GM10248 (cell line): ENCODE data around the gene GPR152.

Experiments used
- CTCF ChIA-PET: fragments of 300-600 bp; sonication (Branson Sonifier 250); formaldehyde crosslinking; extraction: SDS; loops from one replicate; lab custom pipeline; 2021; ENCODE audit warnings: antibody characterized with exemption; lab: Yijun Ruan, JAX
- POLR2A ChIA-PET: fragments of 350-650 bp; sonication (Branson Sonifier 250); formaldehyde crosslinking; extraction: SDS; loops from one replicate; lab custom pipeline; 2020; ENCODE audit warnings: antibody characterized with exemption; lab: Yijun Ruan, JAX
- DNase-seq: peaks from one replicate; pipeline ENCODE4 v3.0.0; 2012; ENCODE audit errors: extremely low spot score
- TF ChIP-seq, protein P1 (sequence below): IDR thresholded peaks from 2 replicates; pipeline ENCODE4 v1.5.1; 2012; ENCODE audit warnings: mild to moderate bottlenecking, low read depth; ENCODE audit errors: extremely low read depth, missing control alignments, control extremely low read depth

GPR152 gene

DNA sequence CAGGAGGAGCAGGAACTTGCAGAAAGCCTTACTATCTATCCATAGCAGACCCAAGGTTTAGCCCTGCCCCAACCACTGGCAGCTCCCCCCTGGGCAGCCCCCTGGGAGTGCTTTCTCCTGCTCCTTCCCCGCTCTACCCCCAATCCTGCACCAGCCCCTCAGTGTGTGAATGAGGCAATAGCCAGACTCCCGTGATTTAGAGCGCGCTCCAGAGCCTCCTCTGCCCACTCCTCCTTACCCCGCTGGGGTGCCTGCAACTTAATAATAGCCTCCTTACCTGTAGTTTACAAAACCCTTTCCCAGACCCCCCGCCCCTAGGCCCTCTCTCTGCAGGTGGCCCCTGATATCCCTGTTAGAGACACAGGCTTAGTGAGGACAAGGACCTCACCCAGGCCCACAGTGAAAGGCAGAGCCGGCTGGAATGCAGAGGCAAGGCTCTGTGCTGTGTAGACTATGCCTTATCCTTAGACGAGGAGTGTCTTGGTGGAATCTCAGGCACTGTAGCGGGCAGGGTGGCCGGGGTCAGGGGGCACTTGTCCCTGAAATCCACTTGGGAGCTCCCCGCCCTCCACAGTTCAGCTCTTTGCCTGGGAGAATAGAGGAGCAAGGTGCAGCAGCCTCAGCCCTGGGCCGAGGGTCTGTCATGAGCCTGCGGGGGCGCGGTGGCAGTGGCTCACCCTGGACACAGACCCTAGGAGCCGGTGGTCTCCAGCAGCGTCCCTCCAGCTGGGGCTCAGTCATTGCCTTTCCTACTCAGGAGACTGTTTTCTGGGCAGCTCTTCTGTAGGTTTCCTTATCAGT is 41.3 kb downstream of the GPR152 start:
- POLR2A ChIA-PET: no interaction called here
- TF ChIP-seq, protein P1, sequence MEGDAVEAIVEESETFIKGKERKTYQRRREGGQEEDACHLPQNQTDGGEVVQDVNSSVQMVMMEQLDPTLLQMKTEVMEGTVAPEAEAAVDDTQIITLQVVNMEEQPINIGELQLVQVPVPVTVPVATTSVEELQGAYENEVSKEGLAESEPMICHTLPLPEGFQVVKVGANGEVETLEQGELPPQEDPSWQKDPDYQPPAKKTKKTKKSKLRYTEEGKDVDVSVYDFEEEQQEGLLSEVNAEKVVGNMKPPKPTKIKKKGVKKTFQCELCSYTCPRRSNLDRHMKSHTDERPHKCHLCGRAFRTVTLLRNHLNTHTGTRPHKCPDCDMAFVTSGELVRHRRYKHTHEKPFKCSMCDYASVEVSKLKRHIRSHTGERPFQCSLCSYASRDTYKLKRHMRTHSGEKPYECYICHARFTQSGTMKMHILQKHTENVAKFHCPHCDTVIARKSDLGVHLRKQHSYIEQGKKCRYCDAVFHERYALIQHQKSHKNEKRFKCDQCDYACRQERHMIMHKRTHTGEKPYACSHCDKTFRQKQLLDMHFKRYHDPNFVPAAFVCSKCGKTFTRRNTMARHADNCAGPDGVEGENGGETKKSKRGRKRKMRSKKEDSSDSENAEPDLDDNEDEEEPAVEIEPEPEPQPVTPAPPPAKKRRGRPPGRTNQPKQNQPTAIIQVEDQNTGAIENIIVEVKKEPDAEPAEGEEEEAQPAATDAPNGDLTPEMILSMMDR: no peak
- DNase-seq: no peak
- CTCF ChIA-PET: interaction anchor here (1.0 to 1.5 kb wide), 3 partner anchors 9 to 28 kb away, joined by 3 to 8 read pairs (median 4); partner anchors contain the start of gene PPP1CA

DNA sequence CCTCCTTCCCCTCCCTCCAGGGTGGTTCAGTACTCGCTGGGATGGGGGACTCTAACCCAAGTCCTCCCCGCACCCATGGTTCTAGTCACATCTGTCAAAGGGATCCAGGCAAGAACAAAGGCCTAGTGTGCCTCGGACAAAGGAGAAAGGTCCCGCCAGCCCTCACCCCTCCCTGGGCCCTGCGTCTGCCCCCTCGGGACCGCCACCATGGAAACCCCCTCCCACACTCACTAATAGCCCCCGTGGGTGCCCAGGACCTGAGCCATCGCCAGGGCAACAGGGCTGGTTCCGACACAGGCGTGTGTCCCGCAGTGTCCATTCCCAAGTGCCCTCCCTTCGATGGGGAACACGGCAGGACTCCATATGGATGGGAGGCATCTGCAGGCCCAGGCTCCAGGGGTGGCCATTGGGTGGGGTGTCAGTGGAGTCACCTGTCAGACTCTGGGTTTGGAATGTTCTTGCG is 42.1 kb downstream of the GPR152 start:
- TF ChIP-seq, protein P1: no peak
- CTCF ChIA-PET: interaction anchor here (1.5 kb wide), 1 partner anchor 8 kb away, joined by 8 read pairs; the partner anchor contains the start of gene PPP1CA
- no peak for DNase-seq
- POLR2A ChIA-PET: no interaction called here

DNA sequence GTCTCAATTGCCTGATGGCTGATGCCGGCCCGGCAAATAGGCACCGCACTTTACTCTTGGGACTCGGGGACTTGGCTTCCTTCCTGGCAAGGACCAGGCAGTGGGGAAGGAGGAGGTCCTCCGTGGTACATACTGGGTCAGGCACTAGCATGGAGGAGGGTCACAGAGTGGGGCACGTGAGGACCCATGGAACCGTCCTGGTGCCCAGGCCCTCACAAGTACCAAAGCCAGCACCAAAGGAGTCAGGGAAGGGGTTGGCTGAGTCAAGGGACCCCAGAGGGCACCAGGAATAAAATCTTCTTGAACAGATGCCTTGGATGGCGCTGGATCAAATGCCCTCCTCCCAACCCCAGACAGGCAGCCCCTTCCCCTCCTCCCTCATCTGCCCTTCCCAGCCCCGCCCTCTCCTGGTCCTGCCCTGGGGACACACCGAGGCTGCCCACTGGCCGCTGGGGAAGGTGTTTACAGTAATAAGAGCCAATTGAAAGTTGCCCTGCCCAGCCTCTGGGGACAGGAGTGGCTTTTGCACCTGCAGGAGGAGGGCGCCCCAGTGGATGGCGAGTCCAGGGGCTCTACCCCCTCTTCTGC is 42.7 kb downstream of the GPR152 start:
- TF ChIP-seq, protein P1: no peak
- POLR2A ChIA-PET: no interaction called here
- no peak for DNase-seq
- CTCF ChIA-PET: interaction anchor here (3.4 kb wide), 1 partner anchor 10 kb away, joined by 21 read pairs; no protein-coding TSS in a partner anchor

DNA sequence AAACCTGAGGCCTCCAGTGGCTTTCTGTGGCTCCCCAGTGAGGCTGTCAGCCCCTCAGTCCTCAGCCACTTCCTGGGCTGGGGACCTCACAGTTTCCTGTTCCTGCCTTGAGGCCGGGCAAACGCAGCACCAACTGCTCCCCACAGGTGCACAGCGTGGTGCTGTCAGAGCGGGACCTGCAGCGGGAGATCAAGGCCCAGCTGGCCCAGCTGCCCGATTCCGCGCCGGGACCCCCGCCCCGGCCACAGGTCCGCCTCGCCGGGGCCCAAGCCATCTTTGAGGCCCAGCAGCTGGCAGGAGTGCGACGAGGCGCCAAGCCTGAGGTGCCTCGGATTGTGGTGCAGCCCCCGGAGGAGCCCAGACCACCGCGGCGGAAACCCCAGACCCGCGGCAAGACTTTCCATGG is 43.3 kb downstream of the GPR152 start:
- CTCF ChIA-PET: interaction anchor here (1.4 to 3.4 kb wide), 2 partner anchors 11 to 59 kb away, joined by 3 to 21 read pairs; partner anchors contain the start of gene TMEM134
- DNase-seq: peak; percentile 75
- TF ChIP-seq, protein P1: no peak
- POLR2A ChIA-PET: no interaction called here

DNA sequence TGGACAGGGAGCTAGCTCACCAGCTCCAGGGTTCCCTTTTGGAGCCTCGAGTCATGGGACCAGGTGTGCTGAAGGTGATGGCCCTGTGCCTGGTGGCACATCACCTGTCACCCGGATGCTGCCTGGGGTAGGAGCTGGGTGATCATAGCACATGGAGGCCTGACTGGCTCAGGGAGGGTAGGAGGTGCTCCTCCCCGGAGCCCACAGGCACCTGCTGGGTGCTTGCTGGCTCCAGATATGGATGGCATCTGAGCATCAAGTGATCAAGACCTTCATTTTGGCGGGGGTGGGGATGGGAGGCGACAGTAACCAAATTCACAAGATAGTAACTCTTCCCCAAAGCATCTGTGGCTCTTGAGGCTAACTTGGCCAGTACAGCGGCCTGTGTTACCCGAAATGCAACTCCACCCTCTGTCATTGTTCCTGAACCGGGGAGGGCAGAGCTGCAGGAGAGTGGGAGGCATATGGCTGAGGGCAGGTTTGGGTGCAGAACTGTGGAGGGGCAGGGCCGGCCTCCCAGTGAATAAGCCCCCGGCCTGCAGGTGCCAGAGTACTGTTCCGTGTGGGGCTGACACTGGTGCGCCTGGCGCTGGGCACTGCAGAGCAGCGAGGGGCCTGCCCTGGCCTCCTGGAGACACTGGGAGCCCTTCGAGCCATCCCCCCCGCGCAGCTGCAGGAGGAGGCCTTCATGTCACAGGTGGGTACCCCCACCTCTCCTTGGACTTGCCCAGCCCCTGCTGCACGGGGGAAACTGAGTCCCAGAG is 43.9 kb downstream of the GPR152 start:
- no peak for DNase-seq
- TF ChIP-seq, protein P1: no peak
- CTCF ChIA-PET: interaction anchor here (1.1 to 3.4 kb wide), 5 partner anchors 11 to 60 kb away, joined by 3 to 21 read pairs (median 4); partner anchors contain the start of genes RAD9A and TMEM134
- POLR2A ChIA-PET: interaction anchor here (0.5 kb wide), 1 partner anchor 82 kb away, joined by 3 read pairs; no protein-coding TSS in a partner anchor
